ENCODE data around the gene COG6.

The COG6 gene

DNA sequence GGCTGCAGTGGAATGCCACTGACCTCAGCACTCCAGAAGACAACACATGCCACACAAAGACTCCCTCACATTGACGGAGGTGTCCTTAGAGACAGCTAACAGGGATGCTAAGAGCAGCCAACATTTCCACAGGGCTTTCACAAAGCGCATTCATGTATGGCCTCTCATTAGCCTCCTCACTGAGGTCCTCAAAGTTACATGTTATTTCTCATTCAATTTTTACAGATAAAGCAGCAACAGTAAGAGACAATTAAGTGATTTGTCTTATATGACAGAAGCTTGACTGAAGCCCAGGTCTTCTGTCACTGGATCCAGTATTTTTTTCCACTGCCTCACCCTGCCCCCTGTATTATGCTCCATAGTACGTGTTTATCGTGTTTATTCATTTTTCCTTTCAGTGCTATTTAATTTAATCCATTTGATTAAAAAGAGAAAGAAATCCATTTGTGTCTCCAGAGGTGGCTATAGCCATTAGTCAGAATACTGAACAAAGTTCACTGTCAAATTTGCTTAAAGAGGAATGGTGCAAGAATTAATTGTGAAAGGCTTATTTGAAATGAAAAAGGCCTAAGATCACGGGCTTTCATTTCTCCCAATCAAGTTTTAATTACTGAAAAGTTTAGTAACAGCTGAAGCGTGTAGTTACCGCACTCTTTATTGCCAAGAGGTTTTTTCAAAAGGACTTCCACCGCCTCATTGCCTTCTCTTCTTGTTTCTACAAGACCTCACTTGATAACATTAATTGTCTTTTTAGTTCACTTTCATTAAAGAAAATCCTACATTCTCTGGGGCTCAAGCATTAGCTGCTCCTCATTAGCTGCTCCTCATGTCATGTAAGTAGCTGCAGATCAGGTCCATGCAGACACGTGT is 115.0 kb downstream of the COG6 start:
- DNase-seq, result no peak

DNA sequence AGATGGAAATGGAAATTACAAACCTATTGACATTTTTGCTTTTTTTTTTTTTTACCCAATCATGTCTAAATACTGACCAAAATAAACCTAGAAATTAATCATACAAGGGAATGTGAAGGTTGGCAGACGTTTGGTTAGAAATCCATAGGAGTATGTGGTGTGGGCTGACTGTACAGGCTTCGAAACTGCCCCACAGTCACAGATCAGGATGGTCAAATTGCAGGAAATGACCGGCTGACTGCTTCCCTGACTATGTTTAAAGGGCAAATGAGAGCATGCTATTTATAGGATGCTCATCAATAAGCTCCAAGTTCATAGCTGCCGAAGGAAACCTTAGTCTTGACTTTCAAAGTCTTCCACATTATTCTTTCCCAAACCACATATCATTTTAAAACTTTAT is 118.4 kb downstream of the COG6 start:
- DNase-seq, result no peak

DNA sequence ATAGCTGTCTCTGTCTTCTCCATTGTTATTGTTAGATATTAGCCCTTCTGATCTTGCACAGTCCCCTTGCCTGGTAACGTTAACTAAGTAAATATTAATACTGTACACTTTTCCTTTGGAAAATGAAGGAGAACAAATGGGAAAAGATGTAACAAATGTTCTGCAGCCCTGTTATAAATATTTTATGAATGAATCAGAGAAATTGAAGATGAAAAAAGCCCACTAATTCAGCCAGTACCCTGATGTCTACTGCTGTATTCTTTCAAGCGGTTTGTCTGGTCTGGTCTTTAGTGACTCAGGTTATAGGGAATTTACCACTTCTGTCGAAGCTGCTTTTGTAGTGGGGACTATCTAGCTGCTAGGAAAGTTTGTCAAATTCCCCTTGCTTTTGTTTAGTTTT is 121.0 kb downstream of the COG6 start:
- DNase-seq, result no peak

- DNase-seq, result no peak
Measured at GRCh38 chr13:39777021-39777420, 121.6 kb downstream of the COG6 start.

- DNase-seq, result no peak
Measured at GRCh38 chr13:39777527-39778061, 122.1 kb downstream of the COG6 start.

DNA sequence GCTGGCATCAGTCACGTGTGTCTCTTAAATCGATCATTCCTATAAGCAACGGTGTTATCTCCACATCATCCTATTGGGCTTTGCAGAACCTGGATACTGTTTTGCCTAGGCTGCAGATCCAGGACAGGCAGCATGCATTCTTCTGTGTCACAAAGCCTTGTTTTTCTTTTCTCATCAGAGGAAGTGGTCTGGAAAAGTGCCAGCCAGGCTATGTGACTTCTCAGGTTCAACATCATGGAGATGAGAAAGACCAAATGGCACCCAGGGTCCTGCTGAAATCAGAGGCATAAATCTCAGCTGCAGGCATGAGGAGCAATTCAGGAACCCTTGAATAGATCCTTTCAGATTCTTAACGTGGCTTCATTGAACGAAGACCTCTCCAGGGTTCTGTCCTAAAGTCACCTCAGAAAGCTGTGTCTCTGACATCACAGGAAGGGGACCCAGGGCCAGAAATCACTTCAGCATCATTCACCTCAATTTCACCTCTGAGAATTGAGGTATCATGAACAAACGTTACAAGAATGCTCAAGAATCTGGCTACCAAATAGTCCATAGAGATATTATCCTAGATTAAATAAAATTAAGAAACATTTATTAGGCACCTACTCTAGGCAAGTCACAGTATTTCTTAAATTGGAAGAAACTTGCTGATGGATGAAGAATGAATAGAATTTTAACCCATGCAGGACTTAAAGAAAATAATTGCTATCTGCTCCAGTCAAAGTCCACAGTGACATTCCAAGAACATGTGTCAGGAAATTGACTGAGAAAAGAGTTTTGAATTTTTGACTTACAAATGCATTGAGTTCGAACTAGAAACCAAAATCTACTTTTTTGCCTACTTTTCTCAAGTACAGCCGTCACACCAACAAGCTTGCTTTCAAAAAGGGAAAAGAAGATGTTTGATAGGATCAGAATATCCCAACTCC is 124.1 kb downstream of the COG6 start:
- no peak for DNase-seq

DNA sequence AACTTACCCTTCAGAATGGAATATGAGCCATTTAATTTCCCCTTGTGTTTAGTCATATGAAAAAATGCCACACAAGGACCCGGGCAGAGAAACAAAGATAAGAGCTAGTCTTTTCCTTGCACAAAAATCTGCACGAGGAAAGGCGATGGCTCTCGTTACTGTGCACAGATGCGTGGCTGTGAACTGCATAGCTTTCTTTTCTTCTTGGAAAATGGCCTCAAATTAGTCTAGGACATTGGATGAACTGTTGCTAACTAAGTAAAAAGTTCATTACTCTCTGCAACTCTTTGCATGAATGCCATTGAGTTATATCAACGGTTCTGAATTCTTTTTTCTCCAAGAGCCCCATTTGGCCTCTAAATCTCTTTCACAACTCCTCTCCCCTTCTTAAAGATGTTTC is 125.2 kb downstream of the COG6 start:
- no peak for DNase-seq

- DNase-seq, result no peak
Measured at GRCh38 chr13:39781381-39781780, 125.9 kb downstream of the COG6 start.

DNA sequence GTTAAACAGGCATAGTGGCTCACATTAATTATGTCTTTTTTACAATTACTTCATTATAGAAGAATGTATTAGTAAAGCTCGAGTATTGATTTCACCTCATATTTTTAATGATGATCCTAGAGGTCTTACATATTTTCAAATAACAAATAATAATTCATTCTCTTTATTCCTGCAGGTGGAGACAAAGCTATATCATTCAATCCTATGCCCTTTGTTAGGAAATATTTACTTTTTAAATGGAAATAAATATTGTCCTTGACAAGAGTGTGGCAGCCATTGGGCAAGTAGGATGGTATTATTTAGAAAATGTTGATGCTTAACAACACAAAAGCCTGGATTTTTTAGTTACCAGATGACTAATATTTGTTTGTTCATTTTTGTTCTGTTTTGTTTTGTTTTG is 127.6 kb downstream of the COG6 start:
- DNase-seq, result no peak

- no peak for DNase-seq
Measured at GRCh38 chr13:39784347-39784746, 128.9 kb downstream of the COG6 start.

DNA sequence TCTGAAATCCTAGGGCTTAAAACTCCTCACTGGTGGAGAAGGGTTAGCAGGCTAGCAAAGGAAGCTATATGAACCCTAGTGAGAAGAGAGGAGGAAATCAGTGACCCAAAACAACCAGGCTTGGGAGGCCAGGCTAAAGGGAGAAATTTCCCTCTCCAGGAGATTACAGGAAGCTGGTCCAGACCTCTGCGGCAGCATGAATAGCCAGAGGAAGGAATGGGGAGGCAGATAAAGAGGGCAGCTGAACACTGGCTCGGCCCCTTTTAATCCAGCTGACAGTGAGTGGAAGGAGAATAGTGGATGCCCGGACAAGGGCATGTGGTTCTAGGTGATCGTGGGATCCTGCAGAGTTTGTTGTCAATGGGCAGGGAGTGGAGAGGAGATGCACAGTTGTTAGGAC is 130.6 kb downstream of the COG6 start:
- DNase-seq, result no peak

GRCh38 chr13:39787086-39787487 is 131.6 kb downstream of the COG6 start:
- no peak for DNase-seq

GRCh38 chr13:39788102-39788501 is 132.6 kb downstream of the COG6 start:
- DNase-seq, result no peak

- no peak for DNase-seq
Measured at GRCh38 chr13:39789451-39789850, 134.0 kb downstream of the COG6 start.
